Mesothelial cell of epicardium (in vitro differentiated cells): ENCODE measurements around the gene KCNN3. TPM values are rescaled to one million over a fixed set of nuclear protein-coding genes. Genes with fewer than 3 reads are reported as not detected.

Source experiments
- DNase-seq, 2 experiments: peaks; one replicate each; pipeline ENCODE4 v3.0.0; 2021; ENCODE audit warnings: low spot score in 2 of 2; ENCODE audit not compliant: unreplicated experiment in 2 of 2
- H3K27ac Mint-ChIP-seq: 2 replicates; pipeline ENCODE4 v1.8.0; 2021; ENCODE audit warnings: mixed read lengths
- H3K27me3 Mint-ChIP-seq: 2 replicates; pipeline ENCODE4 v1.8.0; 2021; ENCODE audit warnings: low read depth, mixed read lengths
- H3K36me3 Mint-ChIP-seq: 2 replicates; pipeline ENCODE4 v1.8.0; 2021; ENCODE audit warnings: mixed read lengths
- H3K4me1 Mint-ChIP-seq: 2 replicates; pipeline ENCODE4 v1.8.0; 2021; ENCODE audit warnings: mixed read lengths
- H3K4me3 Mint-ChIP-seq: 2 replicates; pipeline ENCODE4 v1.8.0; 2021; ENCODE audit warnings: mild to moderate bottlenecking, moderate library complexity, mixed read lengths
- H3K9me3 Mint-ChIP-seq: 2 replicates; pipeline ENCODE4 v1.8.0; 2021; ENCODE audit warnings: mixed read lengths
- total RNA-seq: library from RNA; stranded (reverse); gene quantifications from 3 replicates; pipeline ENCODE4 v1.2.1, GENCODE V29; 2021
- TF ChIP-seq, protein P1 (sequence below): fragments of 200-600 bp; sonication (generic); IDR thresholded peaks from one replicate; pipeline ENCODE4 v1.5.0; 2021; ENCODE audit warnings: antibody characterized with exemption; ENCODE audit not compliant: unreplicated experiment

The KCNN3 gene
- total RNA-seq, 1 donor from 2014 or later = 1.2 TPM

DNA sequence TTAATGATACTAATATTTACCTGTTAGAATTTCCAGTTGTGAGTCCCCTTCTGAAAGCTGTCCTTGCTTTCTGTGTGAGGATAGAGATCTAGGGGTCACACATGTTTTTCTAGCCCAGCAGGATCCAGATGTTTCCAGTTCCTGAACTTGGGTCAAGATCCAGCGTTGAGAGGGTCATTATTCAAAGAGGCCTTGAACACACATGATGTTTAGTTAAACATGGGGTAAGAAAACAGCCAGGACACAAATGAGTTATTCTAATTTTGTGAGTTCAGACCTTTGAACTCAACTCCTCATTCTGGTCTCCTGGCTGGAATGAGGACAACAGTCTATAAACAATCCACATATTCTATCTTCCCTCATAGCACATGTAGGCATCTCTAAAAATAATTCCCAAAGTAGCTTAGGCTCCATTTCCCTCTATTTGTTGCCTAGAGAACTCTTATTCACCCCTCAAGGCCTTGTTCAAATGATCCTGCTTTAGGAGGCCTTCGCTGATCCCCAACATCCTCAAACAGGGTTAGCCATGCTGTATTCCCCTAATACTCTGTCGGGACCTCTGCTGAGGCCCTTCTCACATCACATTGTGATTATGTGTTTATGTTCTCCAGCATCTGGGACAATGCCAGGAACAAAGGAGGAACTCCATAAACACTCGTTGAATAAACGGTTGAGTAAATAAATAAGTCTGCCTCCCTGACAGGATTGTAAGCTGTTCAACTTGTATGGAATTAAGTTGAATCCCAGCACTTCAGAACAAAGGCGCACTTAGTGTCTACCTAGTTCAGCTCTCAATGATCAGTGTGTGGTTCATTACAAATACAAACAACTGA lies 15.0 kb upstream of the KCNN3 start:
- H3K27ac Mint-ChIP-seq = no peak overlapping the region
- no peak overlapping the region for H3K4me3 Mint-ChIP-seq
- H3K27me3 Mint-ChIP-seq = peaks cover 22% of the 10 kb centered on the region
- DNase-seq = no peak
- H3K36me3 Mint-ChIP-seq = no peaks in the 10 kb centered on the region
- no peaks in the 10 kb centered on the region for H3K9me3 Mint-ChIP-seq
- H3K4me1 Mint-ChIP-seq = peaks cover 7% of the 10 kb centered on the region
- TF ChIP-seq, protein P1, sequence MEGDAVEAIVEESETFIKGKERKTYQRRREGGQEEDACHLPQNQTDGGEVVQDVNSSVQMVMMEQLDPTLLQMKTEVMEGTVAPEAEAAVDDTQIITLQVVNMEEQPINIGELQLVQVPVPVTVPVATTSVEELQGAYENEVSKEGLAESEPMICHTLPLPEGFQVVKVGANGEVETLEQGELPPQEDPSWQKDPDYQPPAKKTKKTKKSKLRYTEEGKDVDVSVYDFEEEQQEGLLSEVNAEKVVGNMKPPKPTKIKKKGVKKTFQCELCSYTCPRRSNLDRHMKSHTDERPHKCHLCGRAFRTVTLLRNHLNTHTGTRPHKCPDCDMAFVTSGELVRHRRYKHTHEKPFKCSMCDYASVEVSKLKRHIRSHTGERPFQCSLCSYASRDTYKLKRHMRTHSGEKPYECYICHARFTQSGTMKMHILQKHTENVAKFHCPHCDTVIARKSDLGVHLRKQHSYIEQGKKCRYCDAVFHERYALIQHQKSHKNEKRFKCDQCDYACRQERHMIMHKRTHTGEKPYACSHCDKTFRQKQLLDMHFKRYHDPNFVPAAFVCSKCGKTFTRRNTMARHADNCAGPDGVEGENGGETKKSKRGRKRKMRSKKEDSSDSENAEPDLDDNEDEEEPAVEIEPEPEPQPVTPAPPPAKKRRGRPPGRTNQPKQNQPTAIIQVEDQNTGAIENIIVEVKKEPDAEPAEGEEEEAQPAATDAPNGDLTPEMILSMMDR = no peak

DNA sequence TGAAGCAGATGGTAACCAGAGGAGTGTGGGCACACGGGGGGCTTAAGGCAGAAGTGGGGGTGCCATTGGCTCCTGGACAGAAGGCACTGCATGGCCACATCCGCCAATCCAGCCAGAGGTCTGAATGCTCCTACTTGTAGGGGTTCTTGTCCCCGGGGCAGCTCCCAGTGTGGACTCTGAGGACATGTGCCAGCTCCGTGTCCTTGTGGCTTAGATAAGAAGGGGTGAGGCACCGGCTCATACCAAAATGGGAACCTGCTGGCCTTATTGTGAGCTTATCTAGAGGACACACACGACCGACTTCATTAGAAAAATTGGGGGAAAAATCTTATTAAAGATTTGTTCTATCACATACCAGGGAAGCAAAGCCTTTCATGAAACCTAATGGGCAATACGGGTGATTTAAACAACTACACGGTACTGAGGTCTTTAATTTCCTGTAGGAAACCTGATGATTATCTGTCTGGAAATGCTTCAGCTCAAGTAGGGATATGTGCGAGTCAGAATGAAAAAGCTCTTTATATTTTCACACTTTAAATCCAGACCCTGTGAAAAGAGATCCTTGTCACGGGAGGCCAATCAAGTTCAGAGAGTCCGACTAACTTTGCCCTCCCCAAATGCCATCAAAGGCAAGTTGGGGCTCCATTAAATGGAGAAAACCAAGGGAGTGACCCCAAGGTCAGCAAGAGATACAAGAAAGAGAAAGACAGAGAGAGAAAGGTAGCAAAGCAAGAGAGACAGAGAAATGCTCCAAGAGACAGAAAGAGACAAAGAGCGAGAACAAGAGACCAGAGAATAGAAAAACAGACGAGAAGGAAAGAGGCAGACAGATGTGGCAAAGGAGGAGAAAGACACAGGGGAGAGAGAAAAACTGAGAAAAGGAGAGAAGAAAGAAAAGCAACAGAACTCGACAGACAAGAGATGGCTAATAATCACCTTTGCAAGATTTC lies 14.1 kb upstream of the KCNN3 start:
- no peak for DNase-seq
- Mint-ChIP-seq H3K36me3 (no peaks in the 10 kb centered on the region), H3K27me3 (peaks cover 25% of the 10 kb centered on the region), H3K4me3 (no peak overlapping the region), H3K9me3 (no peaks in the 10 kb centered on the region), H3K4me1 (peaks cover 7% of the 10 kb centered on the region), H3K27ac (peak overlapping the region; percentile 5)
- TF ChIP-seq, protein P1 = no peak

DNA sequence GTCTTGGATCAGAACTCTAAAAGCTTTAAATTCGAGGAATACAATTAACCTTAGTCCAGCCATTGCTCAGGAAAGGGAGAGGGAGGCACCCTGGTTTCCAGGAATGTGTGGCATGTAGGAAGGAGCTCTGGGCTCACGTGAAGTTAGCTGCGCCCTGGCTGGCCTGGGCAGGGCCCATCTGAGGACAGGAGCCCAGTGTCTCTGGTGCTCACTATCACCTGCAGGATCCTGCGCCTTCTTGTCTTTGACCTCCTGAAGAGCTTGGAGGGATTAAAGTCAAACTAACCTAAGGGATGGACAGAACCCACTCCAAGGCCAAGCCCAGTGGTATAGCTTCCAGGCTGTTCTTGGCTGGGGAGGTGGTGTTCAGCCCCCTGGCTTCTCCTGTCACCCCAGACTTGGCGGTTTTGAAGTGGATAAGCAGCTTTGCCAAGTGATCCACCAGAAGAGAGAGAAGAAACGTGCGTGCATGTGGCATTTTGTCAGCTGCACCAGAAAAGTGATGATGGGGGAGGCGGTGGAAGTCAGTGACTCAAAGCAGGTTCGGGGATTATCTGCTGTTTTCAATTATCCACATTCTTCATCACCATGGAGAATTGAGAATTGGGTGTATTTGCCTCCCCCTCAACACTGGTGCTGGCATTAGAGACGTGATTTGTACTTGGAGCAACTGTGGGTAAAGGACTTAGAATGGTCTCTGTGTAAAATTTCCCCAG lies 11.9 kb upstream of the KCNN3 start:
- Mint-ChIP-seq H3K4me1 (peaks cover 7% of the 10 kb centered on the region), H3K9me3 (no peaks in the 10 kb centered on the region), H3K27ac (peak overlapping the region; percentile 43), H3K4me3 (no peak overlapping the region), H3K27me3 (peaks cover 10% of the 10 kb centered on the region), H3K36me3 (no peaks in the 10 kb centered on the region)
- TF ChIP-seq, protein P1 = no peak
- DNase-seq = no peak

DNA sequence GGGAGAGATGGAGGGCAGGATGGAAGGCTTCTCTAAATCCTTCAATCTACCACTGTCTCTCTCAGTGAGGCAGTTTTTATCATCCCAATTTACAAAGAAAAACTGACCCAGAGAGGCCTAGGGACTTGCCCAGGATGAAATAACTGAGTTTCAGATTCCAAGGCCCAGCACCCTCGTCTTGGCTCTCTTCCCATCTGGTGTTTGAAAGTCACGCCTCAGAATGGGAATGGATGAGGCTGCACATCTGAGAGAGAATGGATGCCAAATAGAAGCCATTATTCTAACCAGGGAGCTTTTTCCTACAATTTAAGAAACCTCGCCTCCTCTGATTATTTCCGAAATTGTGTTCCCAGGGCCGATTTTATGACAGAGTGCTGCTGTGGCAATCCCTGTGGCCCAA lies 10.6 kb upstream of the KCNN3 start:
- peaks cover 13% of the 10 kb centered on the region for H3K27me3 Mint-ChIP-seq
- H3K36me3 Mint-ChIP-seq = no peaks in the 10 kb centered on the region
- H3K27ac Mint-ChIP-seq = no peak overlapping the region
- no peak overlapping the region for H3K4me3 Mint-ChIP-seq
- no peaks in the 10 kb centered on the region for H3K9me3 Mint-ChIP-seq
- H3K4me1 Mint-ChIP-seq = peaks cover 7% of the 10 kb centered on the region
- TF ChIP-seq, protein P1 = no peak
- DNase-seq = no peak

DNA sequence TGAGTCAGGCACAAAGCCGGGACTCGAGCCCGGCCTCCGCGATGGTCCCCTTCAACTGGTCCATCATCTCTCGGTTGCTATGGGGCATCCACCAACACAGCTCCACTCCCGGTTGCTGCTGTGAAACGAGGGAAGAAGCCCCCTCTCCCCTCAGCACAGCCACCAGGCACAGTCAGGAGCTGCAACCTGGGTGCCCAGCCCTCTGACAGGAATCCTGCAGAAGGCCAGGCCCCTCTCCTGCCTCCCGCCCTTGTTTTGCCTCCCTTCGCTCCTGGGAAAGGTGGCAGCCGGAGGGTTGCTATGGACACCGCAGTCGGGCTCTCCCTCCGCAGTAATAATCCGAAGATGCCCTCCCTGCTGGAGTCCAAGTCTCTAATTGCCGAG lies 8.9 kb upstream of the KCNN3 start:
- DNase-seq = no peak
- Mint-ChIP-seq H3K4me1 (peaks cover 7% of the 10 kb centered on the region), H3K36me3 (no peaks in the 10 kb centered on the region), H3K4me3 (no peak overlapping the region), H3K27ac (no peak overlapping the region), H3K9me3 (no peaks in the 10 kb centered on the region), H3K27me3 (peaks cover 21% of the 10 kb centered on the region)
- TF ChIP-seq, protein P1 = no peak
